ENCODE results near the gene DOCK1. TPM values are rescaled to one million over a fixed set of nuclear protein-coding genes. Genes with fewer than 3 reads are reported as not detected.
A peak's percentile ranks its signal among the peaks of the same experiment; 100 is the strongest.

DOCK1 gene
- total RNA-seq, 1 donor from 2014 or later = 16.8 TPM

GRCh38 chr10:127423218-127423915 is 518.1 kb downstream of the DOCK1 start:
- DNase-seq = no peak
- H3K36me3 ChIP-seq = peaks cover 76% of the 10 kb centered on the region

GRCh38 chr10:127424594-127425264 is 519.5 kb downstream of the DOCK1 start:
- TF ChIP-seq CTCF (IDR thresholded peaks at IDR 0.05; ENCODE audit: borderline replicate concordance) = no peak
- DNase-seq = peak; percentile 46
- no peak overlapping the region for H3K4me3 ChIP-seq
- peaks cover 62% of the 10 kb centered on the region for H3K36me3 ChIP-seq
- no peaks in the 10 kb centered on the region for H3K4me1 ChIP-seq
- intact Hi-C loops (cut with micrococcal nuclease) = no loop called here
- no peaks in the 10 kb centered on the region for H3K27me3 ChIP-seq (ENCODE audit: low read depth)
- H3K9me3 ChIP-seq (replicated peaks) = no peaks in the 10 kb centered on the region
- H3K27ac ChIP-seq (replicated peaks) = no peak overlapping the region

More at GRCh38 chr10:127423218-127423915, 518.1 kb downstream of the DOCK1 start:
- Histone ChIP-seq H3K4me3 (no peak overlapping the region), H3K4me1 (no peaks in the 10 kb centered on the region), H3K27me3 (ENCODE audit: low read depth) (no peaks in the 10 kb centered on the region), H3K9me3 (replicated peaks) (no peaks in the 10 kb centered on the region), H3K27ac (replicated peaks) (no peak overlapping the region)
- TF ChIP-seq CTCF (IDR thresholded peaks at IDR 0.05; ENCODE audit: borderline replicate concordance) = no peak
- intact Hi-C loops (cut with micrococcal nuclease) = no loop called here

GRCh38 chr10:127426746-127427145 is 521.5 kb downstream of the DOCK1 start:
- no peaks in the 10 kb centered on the region for H3K27me3 ChIP-seq (ENCODE audit: low read depth)
- no peak for TF ChIP-seq CTCF (IDR thresholded peaks at IDR 0.05; ENCODE audit: borderline replicate concordance)
- intact Hi-C loops (cut with micrococcal nuclease) = no loop called here
- H3K27ac ChIP-seq (replicated peaks) = no peak overlapping the region
- H3K9me3 ChIP-seq (replicated peaks) = no peaks in the 10 kb centered on the region
- no peak for DNase-seq
- H3K4me1 ChIP-seq = no peaks in the 10 kb centered on the region
- H3K4me3 ChIP-seq = no peak overlapping the region
- H3K36me3 ChIP-seq = peaks cover 55% of the 10 kb centered on the region

GRCh38 chr10:127427926-127428325 is 522.7 kb downstream of the DOCK1 start:
- Histone ChIP-seq H3K27me3 (ENCODE audit: low read depth) (no peaks in the 10 kb centered on the region), H3K4me1 (no peaks in the 10 kb centered on the region), H3K27ac (replicated peaks) (no peak overlapping the region), H3K36me3 (peaks cover 59% of the 10 kb centered on the region), H3K4me3 (no peak overlapping the region), H3K9me3 (replicated peaks) (no peaks in the 10 kb centered on the region)
- intact Hi-C loops (cut with micrococcal nuclease) = no loop called here
- DNase-seq = no peak
- TF ChIP-seq CTCF (IDR thresholded peaks at IDR 0.05; ENCODE audit: borderline replicate concordance) = no peak

- Histone ChIP-seq H3K27me3 (ENCODE audit: low read depth) (no peaks in the 10 kb centered on the region), H3K9me3 (replicated peaks) (no peaks in the 10 kb centered on the region), H3K4me3 (no peak overlapping the region), H3K4me1 (no peaks in the 10 kb centered on the region), H3K27ac (replicated peaks) (no peak overlapping the region), H3K36me3 (peaks cover 61% of the 10 kb centered on the region)
- intact Hi-C loops (cut with micrococcal nuclease) = no loop called here
- no peak for TF ChIP-seq CTCF (IDR thresholded peaks at IDR 0.05; ENCODE audit: borderline replicate concordance)
- no peak for DNase-seq
Measured at GRCh38 chr10:127428385-127428980, 523.3 kb downstream of the DOCK1 start.

Data from left ventricle myocardium inferior (tissue), 1 donor.